HG03196 (cell line): ENCODE results near the gene SMIM31.
A peak's percentile ranks its signal among the peaks of the same experiment; 100 is the strongest.

ENCODE experiments used
- ATAC-seq: cut with Tn5 transposase; IDR thresholded peaks from one replicate; pipeline ENCODE4 v1.9.1; 2021; ENCODE audit not compliant: unreplicated experiment

SMIM31 gene

DNA sequence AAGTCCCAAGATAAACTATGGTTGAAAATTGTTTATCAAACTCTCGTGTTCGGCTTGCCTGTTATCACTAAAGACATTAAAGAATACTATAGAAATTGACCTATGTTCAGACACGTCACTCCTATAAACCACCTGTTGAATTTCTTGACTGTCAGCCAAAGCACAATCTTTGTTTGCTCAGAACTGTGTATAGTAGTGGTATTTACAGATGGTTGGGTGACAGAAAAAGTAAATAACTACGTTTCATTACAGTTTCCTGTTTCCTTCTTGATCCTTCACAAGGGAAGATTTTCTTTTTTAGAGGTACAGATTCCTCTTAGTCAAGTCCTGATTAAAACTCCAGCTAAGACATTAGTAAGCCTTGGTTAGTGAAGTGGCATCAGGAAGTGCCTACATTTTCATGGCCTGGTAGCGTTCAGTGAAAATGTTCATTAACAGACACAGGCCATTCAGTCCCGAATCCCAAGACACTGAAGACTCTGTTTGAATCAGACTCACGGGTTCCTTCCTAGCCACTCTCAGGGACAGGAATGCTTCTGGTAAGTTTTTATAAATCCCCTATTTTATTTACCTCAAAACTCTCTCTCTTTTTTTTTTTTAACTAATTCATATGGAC is at the start of gene SMIM31:
Gene SMIM31, plus strand, starts transcription at position 259 of the 616 bp plus-strand sequence. CDS start 16,313 bp downstream, outside the sequence.
- ATAC-seq = no peak

DNA sequence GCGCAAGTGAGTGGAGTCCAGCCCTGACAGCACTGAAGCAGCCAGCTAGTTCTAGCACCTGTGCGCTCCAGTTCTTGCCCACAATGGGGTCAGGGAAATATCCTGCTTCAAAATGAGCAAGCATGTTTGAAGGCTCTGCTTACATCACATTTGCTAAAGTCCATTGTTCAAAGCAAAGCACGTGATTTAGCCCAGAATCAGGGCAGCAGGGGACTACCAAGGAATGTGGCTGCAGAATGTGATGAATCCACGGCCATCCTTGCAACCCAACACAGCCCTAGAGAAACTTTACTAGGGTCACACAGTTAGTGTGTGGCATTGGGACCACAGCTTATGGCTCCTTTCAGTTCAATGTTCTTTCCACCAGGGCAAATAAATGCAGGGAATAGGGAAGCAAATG is 47.3 kb upstream of the SMIM31 start:
- ATAC-seq = no peak

DNA sequence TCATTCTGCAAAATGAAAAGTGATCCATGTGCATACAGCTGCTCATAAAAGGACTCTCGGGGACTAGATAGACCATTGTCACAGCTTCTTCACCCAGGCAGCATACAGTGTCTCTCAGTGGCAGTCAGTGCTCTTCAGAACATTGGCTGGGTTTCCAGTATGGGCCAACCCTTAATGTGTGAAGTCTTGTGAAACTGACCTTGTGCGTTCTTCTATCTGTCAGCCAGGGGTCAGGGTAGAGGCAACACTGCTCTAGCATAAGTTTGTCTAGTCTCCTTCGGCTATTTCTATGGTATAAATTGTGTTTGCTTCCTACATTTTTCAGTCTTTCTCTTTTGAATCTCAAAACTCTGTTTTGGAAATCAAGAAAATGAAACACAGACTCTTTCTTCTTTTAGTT is 37.0 kb upstream of the SMIM31 start:
- ATAC-seq = no peak

DNA sequence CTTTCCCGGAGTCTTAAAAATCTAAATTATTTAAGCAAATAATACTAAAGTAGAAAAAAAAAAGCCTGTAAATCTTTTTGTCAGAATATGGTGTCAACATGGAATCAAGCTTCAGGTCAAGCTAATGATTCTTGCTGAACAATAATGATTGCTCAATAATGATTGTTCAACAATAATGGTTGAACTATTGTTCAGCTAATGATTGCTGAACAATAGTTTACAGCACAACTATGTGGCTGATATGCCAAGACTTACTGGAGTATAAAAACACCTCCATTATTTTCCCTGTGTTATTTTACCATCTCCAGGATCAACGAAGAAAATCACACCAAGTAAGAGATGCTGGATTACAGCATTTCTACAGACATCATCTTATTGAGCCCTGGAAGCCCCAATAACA is 35.1 kb upstream of the SMIM31 start:
- no peak for ATAC-seq

DNA sequence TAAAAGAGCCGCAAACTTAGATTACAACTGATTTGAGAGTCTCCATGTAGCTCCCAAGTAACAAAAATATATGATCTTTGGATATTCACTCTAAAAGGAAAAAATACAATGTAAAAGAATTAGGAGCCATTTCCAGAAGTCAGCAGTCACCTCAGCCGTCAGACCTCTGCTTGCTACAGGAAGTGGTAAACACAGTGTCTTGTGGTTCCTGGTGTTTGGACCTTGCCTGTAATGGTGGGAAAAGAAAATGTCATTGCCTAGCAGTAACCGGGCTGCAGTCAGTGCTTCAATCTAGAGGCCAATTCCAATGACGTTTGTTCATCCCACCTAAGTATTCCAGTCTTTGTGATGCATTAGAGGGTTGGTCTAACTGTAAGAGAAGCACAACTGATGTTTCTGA is 28.9 kb upstream of the SMIM31 start:
- no peak for ATAC-seq

DNA sequence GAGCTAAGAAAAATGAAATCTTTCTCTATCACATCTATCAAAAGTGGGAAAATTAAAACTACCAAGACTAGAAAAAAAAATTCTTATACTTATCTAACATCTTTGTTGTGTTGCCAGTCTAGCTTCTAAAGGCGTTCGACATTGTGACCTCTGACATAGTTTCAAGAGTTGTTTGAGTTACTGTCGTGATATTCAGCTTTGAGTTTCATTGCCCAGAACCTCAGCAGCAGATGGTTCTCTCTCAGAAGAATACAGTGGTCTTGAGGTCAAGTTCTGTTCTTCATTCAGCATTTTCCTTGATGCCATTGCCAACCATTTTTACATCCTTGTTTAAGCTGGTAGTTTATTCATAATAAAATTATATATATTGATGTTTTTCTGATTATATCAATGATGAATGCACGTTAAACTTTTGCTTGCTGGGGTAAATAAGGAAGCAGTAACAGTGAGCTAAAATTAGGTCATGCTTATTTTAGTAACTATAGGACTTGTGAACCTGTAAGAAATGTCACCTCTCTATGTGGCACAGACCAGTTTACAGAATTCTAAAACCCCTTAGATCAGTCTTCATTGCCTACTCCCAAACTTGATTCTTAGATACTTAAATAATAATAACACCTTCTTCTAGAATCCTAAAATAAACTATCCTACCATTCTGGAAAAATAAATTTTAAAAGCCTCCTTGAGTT is 23.1 kb upstream of the SMIM31 start:
- no peak for ATAC-seq

DNA sequence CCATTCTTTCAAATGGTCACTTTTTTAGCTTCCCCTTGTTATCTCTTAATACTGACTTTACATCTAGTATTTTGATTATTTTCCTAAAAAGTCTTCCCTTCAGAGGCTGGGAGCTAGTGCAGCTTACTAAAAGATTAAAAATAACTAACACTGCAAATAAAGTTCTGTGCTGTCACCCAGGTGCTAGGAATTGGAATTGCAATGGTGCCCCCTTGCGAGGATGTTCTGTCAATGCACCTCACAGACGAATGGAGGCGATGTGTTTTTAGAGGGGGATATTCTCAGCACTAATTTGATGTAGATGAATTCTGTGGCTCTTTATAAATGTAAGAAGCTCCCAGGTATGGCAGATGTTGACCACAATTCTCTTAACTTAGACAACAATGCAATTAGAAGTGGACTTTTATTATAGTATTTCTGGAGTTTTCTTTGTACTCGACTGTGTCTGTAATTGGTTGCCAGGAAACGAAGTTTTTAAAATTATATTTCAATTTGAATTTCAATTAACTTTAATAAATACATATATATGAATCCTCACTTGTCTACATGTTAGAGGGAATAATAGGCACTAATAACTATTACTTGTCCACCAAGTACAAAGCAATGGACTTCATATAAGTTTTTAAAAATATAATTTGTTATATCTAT is 22.0 kb upstream of the SMIM31 start:
- ATAC-seq = peak; percentile 80

DNA sequence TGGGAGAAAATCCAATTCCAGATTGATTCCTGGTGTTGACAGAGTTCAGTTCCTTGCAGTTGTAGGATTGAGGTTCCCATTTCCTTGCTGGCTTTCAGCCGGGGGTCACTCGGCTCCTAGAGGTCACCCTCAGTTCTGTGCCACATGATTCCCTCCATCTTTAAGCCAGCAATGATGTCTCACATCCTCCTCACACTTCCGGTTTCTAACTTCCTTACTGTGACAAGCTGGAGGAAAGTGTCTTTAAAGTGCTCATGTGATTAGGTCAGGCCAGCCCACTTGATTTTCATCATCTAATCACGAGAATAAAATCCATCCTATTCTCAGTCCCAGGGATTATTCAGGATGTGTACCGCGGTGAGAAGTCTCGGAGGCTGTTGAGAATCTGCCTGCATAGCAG is 19.4 kb upstream of the SMIM31 start:
- ATAC-seq = no peak

DNA sequence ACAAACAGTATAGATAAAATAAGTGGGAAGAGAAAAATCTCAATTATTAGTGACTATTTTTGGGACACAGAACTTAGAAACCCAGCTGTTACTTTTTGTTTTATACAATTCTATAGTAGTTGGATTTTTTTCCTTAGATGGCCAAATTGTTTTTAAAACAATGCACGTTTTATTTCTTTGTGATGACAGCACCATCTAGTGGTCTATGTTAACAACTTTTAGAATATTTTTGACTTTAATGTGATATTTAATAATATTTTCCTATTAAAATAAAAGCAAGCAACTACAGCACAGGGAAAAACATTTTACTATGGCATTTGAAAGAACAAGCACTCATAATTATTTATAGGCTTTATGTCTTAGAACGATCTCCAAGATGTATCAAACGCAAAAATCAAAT is 5.6 kb upstream of the SMIM31 start:
- ATAC-seq = no peak

DNA sequence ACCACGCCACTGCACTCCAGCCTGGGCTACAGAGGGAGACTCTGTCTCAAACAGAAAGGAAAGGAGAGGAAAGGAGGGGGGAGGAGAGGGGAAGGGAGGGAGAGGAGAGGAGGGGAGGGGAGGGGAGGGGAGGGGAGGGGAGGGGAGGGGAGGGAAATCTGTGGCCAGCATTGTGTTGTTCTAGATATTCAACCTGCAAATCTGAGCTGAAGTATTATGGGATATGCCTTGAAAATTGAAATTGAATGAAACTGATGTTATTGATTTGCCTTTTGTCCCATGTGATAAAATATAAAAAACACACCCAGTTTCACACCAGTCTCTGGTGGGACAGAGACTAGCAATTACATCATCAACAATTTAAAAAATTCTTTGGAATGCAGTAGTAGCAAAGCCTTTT is 1.5 kb downstream of the SMIM31 start:
- ATAC-seq = no peak

DNA sequence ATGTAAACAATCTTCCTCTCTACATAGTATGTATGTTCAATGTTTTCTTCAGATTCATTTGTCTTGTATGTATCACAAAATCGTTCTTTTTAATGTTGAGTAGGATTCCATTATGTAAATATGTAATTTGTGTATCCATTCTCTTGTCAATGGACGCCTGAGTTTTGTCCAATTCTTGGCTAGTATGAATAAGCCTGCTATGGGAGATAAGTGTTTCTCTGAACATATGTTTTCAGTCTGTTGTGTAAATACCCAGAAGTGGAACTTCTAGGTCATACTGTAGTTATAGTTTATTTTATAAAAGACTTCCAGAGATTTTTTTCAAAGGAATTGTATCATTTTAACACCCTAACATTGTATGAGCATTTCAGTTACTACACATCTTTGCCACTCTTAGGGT is 2.8 kb downstream of the SMIM31 start:
- no peak for ATAC-seq

DNA sequence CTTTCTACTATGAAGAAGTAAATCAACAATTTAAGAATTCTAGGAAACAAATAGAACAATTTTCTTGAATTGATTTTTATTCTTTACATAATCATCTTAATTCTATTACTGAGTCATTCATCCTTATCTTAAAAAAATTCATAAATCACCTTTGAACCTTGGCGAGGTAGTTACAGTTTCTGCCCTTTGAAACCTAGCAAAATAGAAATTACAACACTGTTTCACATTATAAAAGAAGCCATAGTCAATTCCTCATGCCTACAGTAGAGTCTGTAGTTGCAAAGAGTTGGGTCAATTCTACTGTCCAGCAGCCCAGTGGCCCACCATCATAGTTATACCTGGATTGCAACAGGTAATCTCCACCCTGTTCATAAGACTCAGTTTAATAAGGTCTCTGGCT is 7.3 kb downstream of the SMIM31 start:
- no peak for ATAC-seq

DNA sequence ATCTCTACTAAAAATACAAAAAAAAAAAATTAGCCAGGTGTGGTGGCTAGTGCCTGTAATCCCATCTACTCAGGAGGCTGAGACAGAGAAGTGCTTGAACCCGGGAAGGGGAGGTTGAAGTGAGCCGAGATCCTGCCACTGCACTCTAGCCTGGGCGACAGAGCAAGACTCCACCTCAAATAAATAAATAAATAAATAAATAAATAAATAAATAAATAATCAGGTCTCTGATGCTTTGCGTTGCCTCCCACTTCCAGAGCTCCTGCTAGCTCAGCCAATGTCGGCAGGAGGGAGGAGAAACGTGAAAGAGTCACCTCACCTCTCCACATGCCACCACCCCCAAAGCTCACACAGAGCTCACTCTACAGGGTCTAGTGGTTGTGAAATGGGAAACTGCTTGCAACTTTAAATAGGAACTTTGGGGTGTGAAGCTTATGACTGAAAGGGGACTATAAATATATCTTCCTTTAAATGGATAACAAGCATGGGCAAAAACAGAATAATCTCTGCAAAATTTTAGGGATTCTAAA is 7.9 kb downstream of the SMIM31 start:
- no peak for ATAC-seq

DNA sequence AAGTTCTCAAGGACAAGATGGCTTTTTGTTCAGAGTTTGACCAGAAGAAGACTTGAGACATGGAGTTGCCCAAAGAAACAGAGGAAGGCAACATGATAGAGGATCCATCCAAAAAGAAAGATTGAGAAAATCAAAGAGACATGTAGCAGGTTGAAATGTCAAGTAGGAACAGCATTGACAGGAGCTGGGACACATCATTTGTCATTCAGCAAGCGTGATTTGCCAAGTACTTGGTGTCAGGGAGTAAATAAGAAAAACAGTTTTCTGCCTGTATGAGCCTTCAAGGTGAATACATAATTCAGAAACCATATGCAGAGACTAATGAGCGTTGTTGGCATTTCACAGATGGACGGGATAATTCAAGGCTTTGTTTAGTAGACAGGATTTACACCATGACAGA is 11.2 kb downstream of the SMIM31 start:
- ATAC-seq = no peak

DNA sequence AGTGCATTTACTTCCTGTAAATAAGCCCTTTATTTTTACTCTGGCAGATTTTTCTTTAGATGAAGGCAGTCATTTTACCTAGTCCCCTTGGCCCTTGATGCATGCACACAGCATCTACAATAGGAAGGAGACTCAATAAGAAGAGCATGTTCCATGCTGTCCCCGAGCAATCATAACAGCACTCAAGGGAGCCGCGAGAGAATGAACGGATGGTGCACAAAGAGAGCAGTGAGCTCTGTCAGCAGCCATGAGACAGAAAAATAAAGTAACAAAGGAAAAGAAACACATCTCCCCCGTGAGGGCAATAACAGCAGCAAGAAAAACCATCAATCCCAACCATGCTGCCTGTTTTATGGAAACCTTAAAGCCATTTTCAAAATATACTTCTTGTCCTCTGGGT is 11.9 kb downstream of the SMIM31 start:
- no peak for ATAC-seq

DNA sequence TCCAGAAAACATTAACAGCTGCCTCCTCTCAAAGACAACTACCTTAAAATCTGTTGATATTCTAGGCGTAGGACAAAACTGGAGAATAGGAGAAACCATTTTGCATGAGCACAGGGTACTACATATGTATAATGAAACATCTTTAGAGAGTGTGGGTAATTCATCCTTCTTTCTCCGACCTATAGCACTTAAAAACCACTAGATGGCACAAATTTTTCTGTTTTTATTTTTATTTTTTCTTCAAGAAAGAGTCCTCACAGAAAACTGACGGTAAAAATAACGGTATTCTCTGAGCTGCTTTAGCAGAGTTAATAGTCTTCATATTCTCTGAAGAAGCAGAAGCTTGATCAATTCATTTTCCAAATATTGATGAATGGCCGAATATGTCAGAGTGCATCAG is 14.6 kb downstream of the SMIM31 start:
- no peak for ATAC-seq

DNA sequence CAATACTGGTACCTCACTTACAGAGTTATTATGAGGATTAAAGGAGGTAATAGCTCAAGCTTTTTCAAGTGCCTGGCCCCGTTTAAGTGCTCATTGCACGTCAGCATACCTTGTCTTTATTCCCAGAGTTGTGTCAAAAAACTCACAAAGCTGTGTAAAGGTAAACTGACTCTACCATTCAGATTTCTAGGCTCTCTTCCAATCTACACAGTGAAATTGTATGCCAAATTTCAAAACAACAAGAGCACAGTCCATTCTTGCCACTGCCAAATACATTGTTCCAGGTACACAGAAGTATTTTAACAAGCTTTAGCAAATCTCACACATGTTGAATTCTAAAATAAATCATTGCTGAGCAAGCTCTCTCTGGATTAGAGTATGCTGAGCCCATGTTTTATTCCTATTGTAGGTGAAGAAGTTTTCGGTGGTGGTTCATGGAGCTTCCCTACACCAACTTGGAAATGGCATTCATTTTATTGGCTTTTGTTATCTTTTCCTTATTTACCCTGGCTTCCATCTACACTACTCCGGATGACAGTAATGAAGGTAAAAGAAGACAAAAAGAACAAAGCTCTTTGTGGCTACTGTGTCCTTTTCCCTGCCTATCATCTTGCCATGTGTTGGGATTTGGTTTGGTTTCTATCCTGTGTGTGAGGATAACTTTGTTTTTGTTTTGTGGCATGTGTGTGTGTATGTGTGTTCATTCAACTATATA is 16.2 kb downstream of the SMIM31 start:
- ATAC-seq = no peak

DNA sequence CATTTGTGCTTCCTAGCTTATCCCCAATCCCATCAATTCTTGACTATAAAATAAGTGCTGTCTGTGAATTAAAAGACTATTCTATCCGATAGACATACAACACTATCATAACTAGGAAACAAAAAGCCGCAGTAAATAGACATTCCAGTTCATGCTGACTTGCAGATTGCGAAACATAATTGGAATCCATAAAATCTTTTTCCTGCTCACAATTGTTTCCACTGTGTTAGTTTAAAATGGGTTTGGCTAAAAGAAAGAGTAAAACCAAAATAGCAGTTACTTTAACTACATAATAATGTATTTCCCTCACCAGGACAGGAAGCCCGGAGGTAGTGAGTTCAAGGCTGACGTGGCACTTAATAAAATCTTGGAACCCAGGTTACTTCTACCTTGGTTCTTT is 17.2 kb downstream of the SMIM31 start:
- no peak for ATAC-seq

DNA sequence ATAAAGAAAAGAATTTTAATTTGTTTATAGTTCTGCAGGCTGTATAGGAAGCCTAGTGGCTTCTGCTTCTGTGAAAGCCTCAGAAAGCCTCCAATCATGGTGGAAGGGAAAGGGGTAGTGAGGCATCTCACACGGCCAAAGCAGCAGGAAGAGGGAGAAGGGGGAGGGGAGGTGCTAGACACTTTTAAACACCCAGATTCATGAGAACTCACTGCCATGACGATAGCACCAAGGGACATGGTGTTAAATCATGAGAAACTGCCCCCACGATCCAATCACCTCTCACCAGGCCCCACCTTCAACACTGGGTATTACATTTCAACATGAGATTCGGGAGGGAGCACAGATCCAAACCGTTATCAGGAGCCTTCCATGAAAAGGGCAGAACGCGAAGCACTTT is 18.1 kb downstream of the SMIM31 start:
- no peak for ATAC-seq

DNA sequence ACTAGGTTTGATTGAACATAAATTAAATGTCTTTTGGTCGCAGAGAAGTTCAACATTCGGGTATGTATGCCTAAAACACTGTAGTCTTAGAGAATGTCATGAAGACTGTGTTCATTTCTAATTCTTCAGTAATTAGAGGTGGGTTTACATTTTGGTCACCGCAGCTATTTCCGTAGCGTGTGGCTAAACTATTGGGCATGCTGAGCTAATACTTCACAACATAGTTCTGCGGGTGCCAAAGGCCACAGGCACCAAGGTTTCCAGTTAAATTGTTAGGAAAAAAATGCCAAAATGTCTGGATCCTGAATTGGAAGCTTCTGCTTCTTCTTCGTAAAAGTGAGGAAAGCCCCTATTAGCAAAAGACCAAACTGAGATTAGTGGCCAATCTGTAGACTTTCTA is 25.1 kb downstream of the SMIM31 start:
- no peak for ATAC-seq

DNA sequence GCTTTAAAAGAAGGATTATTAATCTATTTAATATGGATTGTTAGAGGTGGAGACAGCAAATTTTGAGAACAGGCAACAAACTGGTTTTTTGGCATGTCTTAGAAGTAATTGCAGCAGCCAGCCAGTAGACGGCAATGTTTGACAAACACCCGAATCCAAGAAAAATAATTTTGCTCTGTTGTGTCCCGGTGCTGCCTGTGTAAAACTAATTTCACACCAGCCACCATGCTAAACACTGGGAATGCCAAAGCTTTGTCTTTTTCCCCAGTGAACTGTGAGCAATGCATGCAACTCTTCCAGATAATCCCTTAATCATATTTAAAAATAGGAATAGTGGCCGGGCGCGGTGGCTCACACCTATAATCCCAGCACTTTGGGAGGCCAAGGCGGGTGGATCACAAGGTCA is 25.9 kb downstream of the SMIM31 start:
- no peak for ATAC-seq

DNA sequence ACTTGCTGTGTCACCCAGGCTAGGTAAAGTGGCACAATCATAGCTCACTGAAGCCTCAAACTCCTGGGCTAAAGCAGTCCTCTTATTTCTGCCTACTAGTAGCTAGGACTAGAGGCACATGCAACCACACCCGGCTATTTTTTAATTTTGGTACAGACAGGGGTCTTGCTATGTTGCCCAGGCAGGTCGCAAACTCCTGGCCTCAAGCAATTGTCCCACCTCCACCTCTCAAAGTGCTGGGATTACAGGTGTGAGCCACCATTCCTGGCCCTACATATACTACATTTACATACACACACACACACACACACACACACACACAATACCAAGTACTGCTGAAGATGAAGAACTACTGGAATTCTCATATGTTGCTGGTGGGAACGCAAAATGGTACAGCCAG is 26.9 kb downstream of the SMIM31 start:
- no peak for ATAC-seq
